DMS 273 (cell line): Measurements from ENCODE around the gene CRTC1.
A peak's percentile ranks its signal among the peaks of the same experiment; 100 is the strongest.

ENCODE experiments used
- DNase-seq: peaks from one replicate; lab custom pipeline; 2025; ENCODE audit not compliant: unreplicated experiment; lab: John Stamatoyannopoulos, UW

Gene CRTC1

GRCh38 chr19:18765224-18765623 is 81.7 kb downstream of the CRTC1 start:
- no peak for DNase-seq

- no peak for DNase-seq
Observed at GRCh38 chr19:18768046-18768771, 84.7 kb downstream of the CRTC1 start.

- no peak for DNase-seq
Observed at GRCh38 chr19:18768997-18769891, 85.8 kb downstream of the CRTC1 start.

GRCh38 chr19:18769989-18770528 is 86.6 kb downstream of the CRTC1 start:
- no peak for DNase-seq

GRCh38 chr19:18770663-18771327 is 87.3 kb downstream of the CRTC1 start:
- no peak for DNase-seq

- DNase-seq = peak; percentile 57
Observed at GRCh38 chr19:18771328-18772242, 88.1 kb downstream of the CRTC1 start.

GRCh38 chr19:18772620-18773587 is 89.4 kb downstream of the CRTC1 start:
- DNase-seq = peak; percentile 70

GRCh38 chr19:18773682-18774081 is 90.2 kb downstream of the CRTC1 start:
- no peak for DNase-seq

- no peak for DNase-seq
Observed at GRCh38 chr19:18774107-18774506, 90.6 kb downstream of the CRTC1 start.

- DNase-seq = no peak
Observed at GRCh38 chr19:18774782-18775444, 91.4 kb downstream of the CRTC1 start.

- no peak for DNase-seq
Observed at GRCh38 chr19:18775586-18776287, 92.3 kb downstream of the CRTC1 start.

GRCh38 chr19:18776288-18776594 is 92.8 kb downstream of the CRTC1 start:
- DNase-seq = peak; percentile 45

- no peak for DNase-seq
Observed at GRCh38 chr19:18776736-18777135, 93.3 kb downstream of the CRTC1 start.

GRCh38 chr19:18777301-18778075 is 94.0 kb downstream of the CRTC1 start:
- DNase-seq = no peak

GRCh38 chr19:18778076-18778389 is 94.6 kb downstream of the CRTC1 start:
- DNase-seq = no peak

GRCh38 chr19:18778826-18779495 is 95.5 kb downstream of the CRTC1 start:
- DNase-seq = no peak

- no peak for DNase-seq
Observed at GRCh38 chr19:18780081-18780480, 96.6 kb downstream of the CRTC1 start.
